HG03469 (cell line): ENCODE results near the gene SRD5A2.

Experiments
- ATAC-seq: cut with Tn5 transposase; IDR thresholded peaks from one replicate; pipeline ENCODE4 v1.9.1; 2021; ENCODE audit warnings: mild to moderate bottlenecking, moderate library complexity, moderate number of reproducible peaks; ENCODE audit not compliant: unreplicated experiment

SRD5A2 gene

GRCh38 chr2:31580321-31581117, at the start of gene SRD5A2:
Gene SRD5A2 (minus strand): TSS chr2:31580938. CDS start chr2:31580900, 38 bp downstream.
- ATAC-seq = no peak

GRCh38 chr2:31606509-31606908, 25.8 kb upstream of the SRD5A2 start:
- no peak for ATAC-seq

GRCh38 chr2:31598694-31599093, 18.0 kb upstream of the SRD5A2 start:
- ATAC-seq = no peak

- ATAC-seq = no peak
Measured at GRCh38 chr2:31586230-31586629, 5.5 kb upstream of the SRD5A2 start.

GRCh38 chr2:31581124-31581795, 522 bp upstream of the SRD5A2 start:
- no peak for ATAC-seq

GRCh38 chr2:31579996-31580320, 780 bp downstream of the SRD5A2 start:
- no peak for ATAC-seq

- no peak for ATAC-seq
Measured at GRCh38 chr2:31578316-31578715, 2.4 kb downstream of the SRD5A2 start.

GRCh38 chr2:31577143-31577542, 3.6 kb downstream of the SRD5A2 start:
- ATAC-seq = no peak

GRCh38 chr2:31568585-31569201, 12.0 kb downstream of the SRD5A2 start:
- ATAC-seq = no peak

- no peak for ATAC-seq
Measured at GRCh38 chr2:31567679-31568078, 13.1 kb downstream of the SRD5A2 start.

- no peak for ATAC-seq
Measured at GRCh38 chr2:31563273-31563839, 17.4 kb downstream of the SRD5A2 start.

GRCh38 chr2:31561823-31562222, 18.9 kb downstream of the SRD5A2 start:
- ATAC-seq = no peak

GRCh38 chr2:31558401-31559295, 22.1 kb downstream of the SRD5A2 start:
- no peak for ATAC-seq

GRCh38 chr2:31556940-31557339, 23.8 kb downstream of the SRD5A2 start:
- ATAC-seq = no peak

- ATAC-seq = no peak
Measured at GRCh38 chr2:31555967-31556706, 24.6 kb downstream of the SRD5A2 start.

- no peak for ATAC-seq
Measured at GRCh38 chr2:31553362-31553761, 27.4 kb downstream of the SRD5A2 start.

- ATAC-seq = no peak
Measured at GRCh38 chr2:31547485-31547884, 33.3 kb downstream of the SRD5A2 start.

GRCh38 chr2:31541853-31542252, 38.9 kb downstream of the SRD5A2 start:
- ATAC-seq = no peak

- ATAC-seq = no peak
Measured at GRCh38 chr2:31539505-31539904, 41.2 kb downstream of the SRD5A2 start.

- no peak for ATAC-seq
Measured at GRCh38 chr2:31535768-31536167, 45.0 kb downstream of the SRD5A2 start.
